Thyroid gland (tissue), 4 donors: ENCODE data around the gene CFAP58.

Experiments
- CTCF ChIP-seq, 6 experiments: fragments of 200-600 bp in 3 of 6; fragments of 450-650 bp in 3 of 6; sonication (generic) in 3 of 6; IDR thresholded peaks; one replicate each; pipeline ENCODE4 v1.5.1; 2016 to 2019; ENCODE audit warnings: antibody characterized with exemption in 6 of 6, mild to moderate bottlenecking in 2 of 6, inconsistent platforms in 1 of 6, moderate library complexity in 1 of 6
- POLR2A ChIP-seq, 2 donors: fragments of 450-650 bp; IDR thresholded peaks; one replicate each; pipeline ENCODE4 v1.6.1; 2017; ENCODE audit warnings: antibody characterized with exemption in 2 of 2, mild to moderate bottlenecking in 2 of 2, moderate library complexity in 1 of 2

DNA sequence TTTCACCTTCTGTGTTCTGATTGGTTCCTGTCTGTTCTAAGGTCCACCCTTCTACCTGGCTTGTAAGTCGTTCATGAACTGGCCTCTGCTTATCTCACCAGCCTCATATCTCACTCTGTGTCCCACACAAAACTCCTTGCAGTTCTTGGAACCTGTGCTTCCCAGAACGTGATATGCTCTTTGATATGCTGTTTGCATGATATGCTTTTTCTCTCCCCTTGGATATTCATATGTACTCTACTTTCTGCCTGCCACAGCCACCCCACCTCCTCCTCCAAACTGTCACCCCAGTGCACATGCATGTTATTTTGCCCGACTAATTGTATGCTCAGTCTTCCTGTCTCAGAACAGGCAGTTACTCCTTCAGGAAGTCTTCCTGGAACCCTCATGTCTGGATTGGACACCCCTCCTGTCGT, 13.5 kb upstream of the CFAP58 start:
- peak in 1 of 6 experiments; percentile 4 for TF ChIP-seq CTCF (IDR thresholded peaks at IDR 0.05)
- peak in 1 of 2 donors; percentile 39 for TF ChIP-seq POLR2A (IDR thresholded peaks at IDR 0.05)
